Activated CD4-positive, alpha-beta memory T cell treated with anti-CD3 and anti-CD28 coated beads, Interleukin-2, amount 10 ng/mL, durations not matched to agents 7 days and 5 days (primary cell): ENCODE results near the gene GMPR2. TPM values are rescaled to one million over a fixed set of nuclear protein-coding genes. Genes with fewer than 3 reads are reported as not detected.
A peak's percentile ranks its signal among the peaks of the same experiment; 100 is the strongest.
"Not testable (repeated sequence)": the region's sequence is repeated elsewhere in the genome, so short reads cannot be mapped to it uniquely, and the experiment has no call there.

ENCODE experiments used
- CTCF ChIA-PET: fragments of 350-600 bp; sonication (Branson Sonifier 250); formaldehyde crosslinking; loops from one replicate; lab custom pipeline; 2021; ENCODE audit warnings: antibody characterized with exemption, inconsistent platforms; lab: Charles Lee
- POLR2A ChIA-PET: fragments of 350-600 bp; sonication (Branson Sonifier 250); formaldehyde crosslinking; loops from one replicate; lab custom pipeline; 2021; ENCODE audit warnings: antibody characterized with exemption; lab: Charles Lee
- DNase-seq: peaks from one replicate; pipeline ENCODE4 v3.0.0-alpha.2; 2020
- H3K27ac Mint-ChIP-seq: one replicate; pipeline ENCODE4 v1.8.0; 2021; ENCODE audit warnings: mild to moderate bottlenecking, mixed read lengths
- H3K27me3 Mint-ChIP-seq: one replicate; pipeline ENCODE4 v1.8.0; 2021; ENCODE audit warnings: mixed read lengths
- H3K36me3 Mint-ChIP-seq: one replicate; pipeline ENCODE4 v1.8.0; 2021; ENCODE audit warnings: low read depth, mixed read lengths
- H3K4me1 Mint-ChIP-seq: one replicate; pipeline ENCODE4 v1.8.0; 2021; ENCODE audit warnings: mixed read lengths
- H3K4me3 Mint-ChIP-seq: one replicate; pipeline ENCODE4 v1.8.0; 2021; ENCODE audit warnings: mild to moderate bottlenecking, mixed read lengths
- H3K9me3 Mint-ChIP-seq: one replicate; pipeline ENCODE4 v1.8.0; 2021; ENCODE audit warnings: mixed read lengths
- total RNA-seq, 2 experiments: library from RNA; stranded (reverse); gene quantifications; one replicate each; pipeline ENCODE4 v1.2.3, GENCODE V29; 2021

GMPR2 gene
- total RNA-seq, 2 experiments from 2014 or later = 78.1 to 90.3 TPM

GRCh38 chr14:24190416-24190815 lies 42.3 kb upstream of the GMPR2 start:
- Mint-ChIP-seq H3K9me3 (no peaks in the 10 kb centered on the region), H3K27ac (peak overlapping the region; percentile 34), H3K4me3 (no peak overlapping the region), H3K27me3 (no peaks in the 10 kb centered on the region), H3K4me1 (peaks cover 73% of the 10 kb centered on the region), H3K36me3 (peaks cover 51% of the 10 kb centered on the region)
- DNase-seq = no peak
- CTCF ChIA-PET = no interaction called here
- POLR2A ChIA-PET = interaction anchor here (0.6 to 21.9 kb wide), 2 partner anchors 24 to 77 kb away, joined by 3 to 456 read pairs; partner anchors contain the start of genes IRF9 and REC8

GRCh38 chr14:24192933-24193332 lies 39.8 kb upstream of the GMPR2 start:
- DNase-seq = no peak
- Mint-ChIP-seq H3K9me3 (no peaks in the 10 kb centered on the region), H3K4me1 (peaks cover 71% of the 10 kb centered on the region), H3K4me3 (no peak overlapping the region), H3K27me3 (no peaks in the 10 kb centered on the region), H3K36me3 (peaks cover 55% of the 10 kb centered on the region), H3K27ac (peak overlapping the region; percentile 18)
- ChIA-PET POLR2A (interaction anchor here (1.3 to 4.4 kb wide), 4 partner anchors 17 to 79 kb away, joined by 3 to 186 read pairs (median 14); partner anchors contain the start of genes CHMP4A, DCAF11, MDP1 and NRL), CTCF (no interaction called here)

DNA sequence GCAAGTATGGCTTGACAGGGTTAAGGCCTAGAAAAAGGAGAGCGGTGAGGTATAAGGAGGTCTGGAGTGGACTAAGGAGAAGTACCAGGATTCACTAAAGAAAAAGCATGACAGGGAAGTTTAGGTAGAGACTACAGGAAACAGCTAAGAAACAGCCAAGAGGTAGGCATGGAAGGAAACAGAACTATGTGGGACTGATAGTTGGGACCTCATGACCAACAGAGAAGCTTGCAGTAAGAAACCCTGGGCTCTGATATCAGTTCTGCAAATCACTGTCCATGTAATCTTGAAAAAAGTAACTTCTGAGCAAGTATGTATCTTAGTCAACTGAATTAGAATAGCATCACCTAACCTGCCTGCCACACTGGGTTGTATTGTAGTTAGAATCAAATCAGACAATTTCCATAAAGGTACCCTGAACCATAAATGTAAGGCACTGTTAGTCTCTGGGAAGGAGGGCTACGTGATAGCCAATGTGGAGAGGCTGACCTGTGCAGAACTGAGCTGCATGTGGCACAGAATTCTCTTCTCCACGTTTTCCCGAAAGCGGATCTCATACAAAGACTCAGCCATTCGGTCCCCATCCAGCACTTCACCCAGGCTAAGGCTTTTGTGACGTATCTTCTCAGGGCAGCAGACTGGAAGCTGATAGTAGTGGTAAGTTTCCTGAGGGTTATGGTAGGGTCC lies 38.4 kb upstream of the GMPR2 start:
- Mint-ChIP-seq H3K9me3 (peaks cover 7% of the 10 kb centered on the region), H3K27me3 (no peaks in the 10 kb centered on the region), H3K27ac (peak overlapping the region; percentile 95), H3K4me1 (peaks cover 68% of the 10 kb centered on the region), H3K4me3 (peak overlapping the region; percentile 96), H3K36me3 (peaks cover 59% of the 10 kb centered on the region)
- POLR2A ChIA-PET = interaction anchor here (0.9 to 4.4 kb wide), 17 partner anchors 8 to 248 kb away, joined by 3 to 186 read pairs (median 11); partner anchors contain the start of genes CBLN3, CHMP4A, DCAF11 and EMC9
- no peak for DNase-seq
- CTCF ChIA-PET = interaction anchor here (1.1 to 3.2 kb wide), 8 partner anchors 14 to 139 kb away, joined by 3 to 12 read pairs (median 8); partner anchors contain the start of genes CHMP4A, LTB4R2, MDP1 and TINF2

DNA sequence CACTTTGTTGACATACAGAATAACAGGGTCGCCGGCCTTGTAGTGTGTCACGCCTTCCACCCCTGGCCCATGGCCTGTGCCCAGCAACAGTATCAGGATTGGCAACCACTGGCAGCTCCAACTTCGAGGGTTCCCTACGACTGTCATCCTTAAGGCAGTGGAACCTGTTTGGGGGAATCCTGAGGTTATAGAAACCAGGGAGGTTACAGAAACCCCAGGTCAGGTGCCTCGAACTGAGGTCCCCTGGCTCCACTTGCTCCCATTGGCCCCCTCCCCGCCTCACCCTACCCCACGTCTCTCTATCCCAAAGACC lies 37.9 kb upstream of the GMPR2 start:
- POLR2A ChIA-PET = interaction anchor here (0.7 to 4.4 kb wide), 25 partner anchors 8 to 247 kb away, joined by 3 to 186 read pairs (median 9); partner anchors contain the start of genes CBLN3, CHMP4A, DCAF11 and EMC9
- peaks cover 69% of the 10 kb centered on the region for H3K4me1 Mint-ChIP-seq
- CTCF ChIA-PET = interaction anchor here (0.9 to 3.2 kb wide), 11 partner anchors 14 to 242 kb away, joined by 3 to 14 read pairs (median 5); partner anchors contain the start of genes CHMP4A, IRF9, LTB4R2 and MDP1

GRCh38 chr14:24195186-24196070 lies 37.3 kb upstream of the GMPR2 start, which contains the start of gene TM9SF1:
Gene TM9SF1, minus strand, starts transcription at chr14:24195441. Its CDS starts 422 bp downstream, at chr14:24195019.
- H3K4me3 Mint-ChIP-seq = peak within 1 kb of the TSS; percentile 96
- H3K9me3 Mint-ChIP-seq = peaks cover 7% of the 10 kb centered on the region
- no peaks in the 10 kb centered on the region for H3K27me3 Mint-ChIP-seq
- POLR2A ChIA-PET = interaction anchor here (0.5 to 4.4 kb wide), 40 partner anchors 9 to 247 kb away, joined by 3 to 186 read pairs (median 6); partner anchors contain the start of genes CBLN3, CHMP4A, DCAF11 and EMC9
- CTCF ChIA-PET = interaction anchor here (0.8 to 3.2 kb wide), 15 partner anchors 12 to 241 kb away, joined by 3 to 14 read pairs (median 5); partner anchors contain the start of genes CHMP4A, IRF9, MDP1 and PSME2
- H3K36me3 Mint-ChIP-seq = peaks cover 60% of the 10 kb centered on the region
- DNase-seq = peak; percentile 90
- H3K4me1 Mint-ChIP-seq = peaks cover 64% of the 10 kb centered on the region
- H3K27ac Mint-ChIP-seq = peak within 1 kb of the TSS; percentile 95

More for the DNA sequence above, 37.9 kb upstream of the GMPR2 start:
- peaks cover 61% of the 10 kb centered on the region for H3K36me3 Mint-ChIP-seq
- peak overlapping the region; percentile 95 for H3K27ac Mint-ChIP-seq
- peak overlapping the region; percentile 96 for H3K4me3 Mint-ChIP-seq
- DNase-seq = no peak
- no peaks in the 10 kb centered on the region for H3K27me3 Mint-ChIP-seq
- peaks cover 7% of the 10 kb centered on the region for H3K9me3 Mint-ChIP-seq

DNA sequence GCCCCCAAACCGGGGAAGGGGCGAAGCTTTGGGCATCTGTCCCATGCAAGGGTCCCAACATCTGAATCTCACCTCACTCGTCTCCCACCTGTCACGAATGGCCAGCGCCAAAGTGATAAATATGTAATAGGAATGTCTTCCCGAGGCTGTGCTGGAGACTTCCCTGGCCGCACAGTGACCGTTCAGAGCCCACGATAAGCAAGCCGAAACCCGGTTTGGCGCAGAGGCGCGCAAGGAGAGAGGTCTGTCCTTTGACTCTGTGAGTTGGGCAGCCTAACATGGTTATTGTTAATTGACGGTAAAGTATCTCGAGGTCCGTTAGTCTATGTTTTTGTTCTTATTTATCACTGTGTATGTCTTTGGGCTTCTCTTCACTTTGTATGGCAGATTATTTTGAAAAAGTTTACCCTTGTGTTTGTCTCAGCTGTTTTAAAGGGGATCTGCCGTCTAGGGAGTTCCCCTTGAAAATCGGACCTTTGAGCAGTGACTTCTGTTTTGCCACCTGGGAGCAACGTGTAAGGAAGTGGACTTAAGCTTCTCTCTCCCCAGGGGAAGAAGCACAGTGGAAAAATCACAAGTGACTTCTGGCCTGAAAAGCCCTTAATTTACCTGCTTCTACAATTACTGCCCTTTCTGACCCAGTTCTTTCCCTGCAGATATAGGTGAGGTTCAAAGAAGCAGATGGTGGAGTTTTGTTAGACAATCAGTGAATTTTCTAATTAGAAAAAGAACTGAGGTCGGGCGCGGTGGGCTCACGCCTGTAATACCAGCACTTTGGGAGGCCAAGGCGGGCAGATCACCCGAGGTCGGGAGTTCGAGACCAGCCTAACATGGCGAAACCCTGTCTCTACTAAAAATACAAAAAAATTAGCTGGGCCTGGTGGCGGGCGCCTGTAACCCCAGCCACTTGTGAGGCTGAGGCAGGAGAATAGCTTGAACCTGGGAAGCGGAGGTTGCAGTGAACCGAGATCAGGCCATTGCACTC lies 36.4 kb upstream of the GMPR2 start:
- peaks cover 8% of the 10 kb centered on the region for H3K9me3 Mint-ChIP-seq
- no peak for DNase-seq
- POLR2A ChIA-PET = interaction anchor here (0.5 to 4.4 kb wide), 34 partner anchors 10 to 234 kb away, joined by 3 to 186 read pairs (median 8); partner anchors contain the start of genes CBLN3, CHMP4A, DCAF11 and EMC9
- peaks cover 61% of the 10 kb centered on the region for H3K4me1 Mint-ChIP-seq
- peak overlapping the region; percentile 96 for H3K4me3 Mint-ChIP-seq
- no peaks in the 10 kb centered on the region for H3K27me3 Mint-ChIP-seq
- CTCF ChIA-PET = interaction anchor here (0.8 to 3.2 kb wide), 12 partner anchors 11 to 240 kb away, joined by 3 to 14 read pairs (median 5); partner anchors contain the start of genes CHMP4A, IRF9, MDP1 and PSME2
- peak overlapping the region; percentile 95 for H3K27ac Mint-ChIP-seq
- peaks cover 64% of the 10 kb centered on the region for H3K36me3 Mint-ChIP-seq

GRCh38 chr14:24197056-24197450 lies 35.7 kb upstream of the GMPR2 start:
- peaks cover 64% of the 10 kb centered on the region for H3K36me3 Mint-ChIP-seq
- ChIA-PET CTCF (interaction anchor here (1.3 to 2.5 kb wide), 3 partner anchors 10 to 36 kb away, joined by 5 to 14 read pairs (median 11); partner anchors contain the start of genes CHMP4A and IRF9), POLR2A (interaction anchor here (2.2 to 4.4 kb wide), 8 partner anchors 13 to 233 kb away, joined by 21 to 186 read pairs (median 28); partner anchors contain the start of genes CBLN3, CHMP4A, DCAF11 and IRF9)
- peak overlapping the region; percentile 66 for H3K27ac Mint-ChIP-seq
- peaks cover 54% of the 10 kb centered on the region for H3K4me1 Mint-ChIP-seq
- peak overlapping the region; percentile 96 for H3K4me3 Mint-ChIP-seq
- H3K27me3 Mint-ChIP-seq = no peaks in the 10 kb centered on the region
- no peak for DNase-seq
- peaks cover 12% of the 10 kb centered on the region for H3K9me3 Mint-ChIP-seq

- CTCF ChIA-PET = interaction anchor here (0.6 to 1.0 kb wide), 2 partner anchors 14 to 32 kb away, joined by 3 to 6 read pairs; partner anchors contain the start of gene CHMP4A
- no peak for DNase-seq
- H3K36me3 Mint-ChIP-seq = peaks cover 70% of the 10 kb centered on the region
- no peak overlapping the region for H3K4me3 Mint-ChIP-seq
- H3K4me1 Mint-ChIP-seq = peaks cover 41% of the 10 kb centered on the region
- no peaks in the 10 kb centered on the region for H3K27me3 Mint-ChIP-seq
- POLR2A ChIA-PET = interaction anchor here (0.6 to 2.2 kb wide), 5 partner anchors 10 to 428 kb away, joined by 3 to 7 read pairs (median 5); partner anchors contain the start of genes CHMP4A and MDP1
- H3K9me3 Mint-ChIP-seq = peaks cover 20% of the 10 kb centered on the region
- H3K27ac Mint-ChIP-seq = peak overlapping the region; percentile 32
These were observed 33.8 kb upstream of the GMPR2 start for GRCh38 chr14:24198814-24199524.

- H3K4me3 Mint-ChIP-seq, H3K27ac Mint-ChIP-seq, DNase-seq, H3K27me3 Mint-ChIP-seq: not testable (repeated sequence)
- ChIA-PET POLR2A (interaction anchor here (1.4 to 2.8 kb wide), 3 partner anchors 11 to 41 kb away, joined by 3 to 9 read pairs (median 7); partner anchors contain the start of genes CHMP4A, IRF9 and TINF2), CTCF (interaction anchor here (0.8 kb wide), 1 partner anchor 11 kb away, joined by 4 read pairs; the partner anchor contains the start of gene CHMP4A)
- peaks cover 87% of the 10 kb centered on the region for H3K36me3 Mint-ChIP-seq
- peaks cover 20% of the 10 kb centered on the region for H3K9me3 Mint-ChIP-seq
- peaks cover 22% of the 10 kb centered on the region for H3K4me1 Mint-ChIP-seq
These were observed 30.2 kb upstream of the GMPR2 start for GRCh38 chr14:24202538-24202937.

GRCh38 chr14:24203249-24203886 lies 29.4 kb upstream of the GMPR2 start:
- not testable (repeated sequence) for DNase-seq, H3K27ac Mint-ChIP-seq, H3K27me3 Mint-ChIP-seq, H3K4me3 Mint-ChIP-seq
- H3K36me3 Mint-ChIP-seq = peaks cover 92% of the 10 kb centered on the region
- H3K4me1 Mint-ChIP-seq = peaks cover 21% of the 10 kb centered on the region
- CTCF ChIA-PET = interaction anchor here (0.8 kb wide), 1 partner anchor 10 kb away, joined by 4 read pairs; the partner anchor contains the start of gene CHMP4A
- POLR2A ChIA-PET = interaction anchor here (1.4 to 14.0 kb wide), 4 partner anchors 8 to 42 kb away, joined by 3 to 186 read pairs (median 8); partner anchors contain the start of genes CHMP4A, IRF9, TINF2 and TM9SF1
- H3K9me3 Mint-ChIP-seq = peaks cover 20% of the 10 kb centered on the region
